GM20431 (cell line): ENCODE data around the gene ACTL6A.
"Not testable (repeated sequence)": the region's sequence is repeated elsewhere in the genome, so short reads cannot be mapped to it uniquely, and the experiment has no call there.

ENCODE experiments used
- in situ Hi-C: fragments of 300-500 bp; cut with MseI, MboI; formaldehyde crosslinking; loops from one replicate; pipeline ENCODE4 v1.15.0; 2020; ENCODE audit warnings: low sequenced_read_pairs; ENCODE audit not compliant: unreplicated experiment

Gene ACTL6A

DNA sequence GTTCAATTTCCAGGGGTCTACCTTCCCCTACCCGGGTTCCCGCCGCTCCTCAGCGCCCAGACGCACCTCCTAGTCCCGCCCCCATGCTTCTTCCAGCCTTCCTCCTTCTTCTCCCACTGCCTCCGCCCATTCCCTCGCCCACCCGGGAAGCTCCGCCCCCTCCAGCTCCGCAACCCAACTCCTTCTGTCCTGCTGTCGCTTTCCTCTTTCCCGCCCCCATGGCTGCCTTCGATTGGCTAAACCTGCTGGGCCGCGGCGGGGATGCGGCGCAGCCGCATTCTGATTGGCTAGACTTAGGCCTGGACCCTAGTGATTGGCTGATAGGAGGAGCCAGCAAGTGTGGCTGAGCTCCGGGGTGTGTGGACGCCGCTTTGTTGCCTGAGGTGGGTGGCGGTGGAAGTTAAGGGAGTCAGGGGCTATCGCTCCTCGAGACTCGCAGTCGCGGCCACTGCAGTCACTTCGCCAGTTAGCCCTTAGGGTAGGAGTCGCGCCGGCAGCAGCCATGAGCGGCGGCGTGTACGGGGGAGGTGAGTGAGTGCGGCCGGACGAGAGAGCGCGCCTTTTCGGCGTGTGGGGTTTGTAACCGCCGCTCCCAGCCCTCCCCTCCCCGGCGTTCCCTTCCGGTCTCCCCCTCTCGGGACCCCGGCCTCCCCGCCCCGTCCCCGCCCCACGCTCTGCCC lies at the start of gene ACTL6A:
TSS of gene ACTL6A (plus strand) at position 336 of the 680 bp plus-strand sequence. CDS start at position 503, 167 bp downstream.
- in situ Hi-C loops = loop anchor here (25.0 kb wide), 1 partner anchor 550 kb away; no protein-coding TSS in a partner anchor

DNA sequence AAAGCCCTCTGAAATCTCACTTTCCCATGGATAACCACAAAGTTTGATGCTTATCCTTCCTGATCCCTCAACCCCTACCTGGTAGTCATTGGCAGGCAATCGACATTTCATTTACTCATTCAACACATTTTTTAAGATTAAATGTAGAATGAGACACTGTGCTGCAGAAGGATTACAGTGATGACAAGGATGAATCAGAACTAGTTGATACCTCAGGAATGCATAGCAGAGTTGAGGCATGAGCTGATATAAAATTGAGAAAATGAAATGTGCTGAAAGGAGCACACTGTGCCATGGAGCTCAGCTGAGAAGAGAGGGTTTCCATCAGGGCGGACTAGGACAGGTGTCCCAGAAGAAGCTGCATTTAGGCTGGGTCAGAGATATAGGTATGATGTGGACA lies 48.9 kb upstream of the ACTL6A start:
- in situ Hi-C loops = no loop called here

DNA sequence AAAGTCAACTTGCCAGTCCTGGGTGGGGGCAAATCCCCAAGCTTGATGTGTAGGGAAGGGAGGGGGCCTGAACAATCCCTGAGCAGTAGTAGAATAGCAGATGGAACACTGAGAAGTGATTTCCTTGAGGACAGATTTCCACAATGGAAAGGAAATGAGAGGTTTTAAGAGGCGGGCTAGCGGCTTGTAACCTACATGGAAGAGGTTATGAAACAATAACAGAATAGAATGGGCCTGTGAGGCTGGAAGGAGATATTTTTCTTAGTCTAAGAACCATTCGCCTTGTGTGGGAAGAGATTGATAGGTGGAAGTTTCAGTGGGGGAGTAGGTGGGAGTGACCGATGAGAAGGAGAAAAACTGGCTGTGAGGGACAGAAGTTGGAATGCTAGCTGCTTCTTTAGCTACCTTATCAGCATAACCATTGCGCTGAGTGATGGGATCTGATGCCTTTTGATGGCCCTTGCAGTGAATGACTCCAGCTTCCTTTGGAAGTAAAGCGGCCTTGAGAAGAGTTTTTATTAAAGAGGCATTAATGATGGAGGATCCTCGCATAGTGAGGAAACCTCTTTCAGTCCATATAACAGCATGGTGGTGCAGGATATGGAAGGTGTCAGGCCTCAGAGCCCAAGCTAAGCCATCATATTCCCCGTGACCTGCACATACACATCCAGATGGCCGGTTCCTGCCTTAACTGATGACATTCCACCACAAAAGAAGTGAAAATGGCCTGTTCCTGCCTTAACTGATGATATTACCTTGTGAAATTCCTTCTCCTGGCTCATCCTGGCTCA lies 46.1 kb upstream of the ACTL6A start:
- in situ Hi-C loops = not testable (repeated sequence)

DNA sequence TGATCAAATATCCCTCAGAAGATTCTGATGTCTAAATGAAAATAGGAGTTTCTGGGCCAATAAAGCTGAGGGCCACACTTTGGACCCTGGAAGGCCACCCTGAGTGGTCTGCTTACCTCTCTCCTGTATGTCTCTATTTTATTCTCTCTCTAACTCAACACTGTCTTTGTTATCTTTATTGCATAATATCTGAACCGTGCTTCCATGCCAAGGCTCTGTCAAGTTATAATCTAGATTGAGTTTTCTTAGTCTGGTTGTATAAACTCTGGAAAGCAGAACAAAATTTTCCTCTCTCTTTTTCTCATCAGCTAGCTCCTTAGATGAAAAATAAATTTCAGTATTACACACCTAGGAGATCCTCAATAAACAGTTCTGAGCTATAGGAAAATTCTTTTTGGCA lies 36.2 kb upstream of the ACTL6A start:
- in situ Hi-C loops = no loop called here

DNA sequence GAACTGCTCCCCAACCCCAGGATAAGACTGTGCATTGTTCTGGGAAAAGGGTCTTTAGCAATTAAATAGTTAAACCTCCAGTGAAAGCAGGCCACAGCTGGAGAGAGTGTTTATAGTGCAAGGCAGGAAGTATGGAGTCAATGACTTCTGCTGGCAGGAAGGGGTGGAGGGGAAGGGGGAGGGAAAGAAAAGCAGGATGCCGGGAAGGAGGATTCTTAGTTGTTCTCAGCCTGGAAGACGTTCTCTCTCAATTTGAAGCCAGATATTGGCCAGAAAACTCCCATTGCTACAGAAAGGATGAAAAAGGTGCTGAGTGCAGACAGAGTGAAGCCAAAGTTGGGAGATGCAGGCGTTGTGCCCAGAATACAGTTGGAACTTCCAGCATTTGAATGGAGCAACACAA lies 35.7 kb upstream of the ACTL6A start:
- in situ Hi-C loops = no loop called here

DNA sequence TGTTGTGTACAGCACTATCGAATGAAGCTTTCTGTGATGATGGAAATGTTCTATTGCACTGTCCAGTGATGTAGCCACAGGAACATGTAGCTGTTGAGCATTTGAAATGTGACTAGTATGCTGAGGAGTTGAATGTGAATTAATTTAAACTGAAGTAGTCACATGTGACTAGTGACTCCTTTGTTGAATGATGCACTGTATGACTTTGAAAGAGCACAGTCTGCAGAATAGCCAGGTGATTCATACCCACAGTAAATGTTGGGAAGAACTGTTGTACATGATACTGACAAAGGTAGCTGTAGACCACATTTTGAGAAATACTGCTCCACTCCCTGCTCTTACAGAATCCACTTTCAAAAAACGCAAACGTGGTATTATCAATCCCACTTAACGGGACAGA lies 34.0 kb upstream of the ACTL6A start:
- in situ Hi-C loops = no loop called here

DNA sequence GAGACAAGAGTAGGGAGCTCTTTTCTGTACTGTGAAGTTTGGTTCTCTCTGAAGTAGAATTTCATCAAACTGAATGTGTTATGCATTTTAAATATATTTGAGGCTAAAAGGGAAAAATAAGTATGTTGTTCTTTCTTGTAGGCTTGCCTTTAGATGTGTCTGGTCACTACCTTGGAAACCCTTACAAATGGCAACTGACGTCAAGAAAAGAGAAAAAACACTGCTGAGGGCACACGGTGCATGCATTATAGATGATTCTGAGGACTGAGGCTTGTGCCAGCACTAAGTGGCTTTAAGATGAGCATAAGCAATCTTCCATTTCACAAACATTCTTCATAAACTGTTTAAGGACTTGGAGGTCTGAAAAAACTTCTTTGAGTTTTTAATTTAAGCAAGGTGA lies 31.1 kb upstream of the ACTL6A start:
- in situ Hi-C loops = no loop called here

DNA sequence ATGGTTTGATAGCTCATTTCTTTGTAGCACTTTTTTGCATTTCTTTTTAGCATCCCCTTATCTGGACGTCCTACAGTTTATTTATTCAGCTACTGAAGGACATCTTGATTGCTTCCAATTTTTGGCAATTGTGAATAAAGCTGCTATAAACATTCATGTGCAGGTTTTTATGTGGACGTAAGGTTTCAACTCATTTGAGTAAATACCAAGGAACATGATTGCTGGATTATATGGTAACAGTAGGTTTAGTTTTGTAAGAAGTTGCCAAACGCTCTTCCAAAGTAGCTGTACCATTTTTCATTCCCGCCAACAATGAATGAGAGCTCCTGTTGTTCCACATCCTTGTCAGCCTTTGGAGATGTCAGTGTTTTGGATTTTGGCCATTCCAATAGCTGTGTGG lies 29.5 kb upstream of the ACTL6A start:
- in situ Hi-C loops = no loop called here

DNA sequence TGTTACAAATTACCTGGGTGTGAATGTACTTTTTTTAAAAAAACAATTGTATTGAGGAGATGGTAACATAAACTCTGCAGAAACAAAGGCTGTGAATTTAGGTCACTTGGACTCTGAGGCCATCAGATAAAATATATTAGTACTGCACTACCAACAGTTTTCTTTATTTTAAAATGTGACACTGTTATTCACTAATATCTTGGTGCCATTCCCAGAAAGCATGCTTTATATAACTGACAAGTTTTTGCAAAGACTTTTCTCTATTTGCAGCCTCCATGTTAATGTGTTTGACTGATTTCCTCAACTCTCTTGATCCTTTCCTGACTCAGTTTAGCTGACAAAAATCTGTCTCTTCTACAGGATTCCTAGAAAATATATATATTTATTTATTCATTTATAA lies 26.5 kb upstream of the ACTL6A start:
- in situ Hi-C loops = no loop called here

DNA sequence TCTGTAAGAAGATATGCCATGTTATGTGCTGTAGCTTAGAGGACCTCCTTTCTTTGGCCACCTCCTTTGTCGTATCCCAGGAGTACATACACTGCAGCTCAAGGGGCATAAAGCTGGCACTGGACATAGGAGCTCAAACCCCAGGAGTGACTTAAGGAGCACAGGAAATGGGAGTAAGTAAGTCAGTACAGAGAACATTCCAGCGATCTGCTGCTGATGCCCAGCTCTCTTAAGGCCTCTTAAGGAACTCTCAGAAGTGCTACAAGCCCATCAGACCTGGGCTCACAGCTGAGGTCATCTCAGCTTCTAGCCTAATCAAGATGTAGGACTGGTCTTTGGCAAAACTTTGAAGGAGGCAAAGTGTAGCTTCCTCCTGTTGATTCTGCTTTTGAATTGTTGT lies 21.6 kb upstream of the ACTL6A start:
- in situ Hi-C loops = no loop called here

DNA sequence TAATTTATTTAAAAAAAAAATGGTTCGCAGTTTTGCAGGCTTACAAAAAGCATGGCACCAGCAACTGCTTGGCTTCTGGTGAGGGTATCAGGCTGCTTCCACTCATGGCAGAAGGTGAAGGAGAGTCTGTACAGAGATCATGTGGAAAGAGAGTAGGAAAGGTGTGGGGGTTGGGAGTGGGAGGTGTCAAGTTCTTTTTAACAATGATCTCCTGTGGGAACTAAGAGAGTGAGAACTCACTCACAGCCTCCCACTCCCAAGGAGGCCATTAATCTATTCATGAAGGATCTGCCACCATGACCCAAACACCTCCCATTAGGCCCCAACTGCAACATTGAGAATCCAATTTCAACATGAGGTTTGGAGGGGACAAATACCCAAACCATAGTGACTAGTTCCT lies 21.1 kb upstream of the ACTL6A start:
- in situ Hi-C loops = no loop called here

DNA sequence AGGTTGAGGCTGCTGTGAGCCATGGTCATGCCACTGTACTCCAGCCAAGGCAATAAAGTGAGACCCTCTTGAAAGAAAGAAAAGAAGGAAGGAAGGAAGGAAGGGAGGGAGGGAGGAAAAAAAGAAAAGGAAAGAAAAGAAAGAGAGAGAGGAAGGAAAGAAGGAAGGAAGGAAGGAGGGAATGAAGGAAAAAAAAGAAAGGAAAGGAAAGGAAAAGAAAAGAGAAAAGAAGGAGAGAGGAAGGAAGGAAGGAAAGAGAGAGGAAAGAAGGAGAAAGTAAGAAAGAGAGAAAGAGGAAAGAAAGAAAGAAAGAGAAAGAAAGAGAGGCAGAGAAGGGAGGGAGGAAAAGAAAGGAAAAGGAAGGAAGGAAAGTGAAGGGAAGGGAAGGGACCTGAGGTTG lies 20.4 kb upstream of the ACTL6A start:
- in situ Hi-C loops = no loop called here

DNA sequence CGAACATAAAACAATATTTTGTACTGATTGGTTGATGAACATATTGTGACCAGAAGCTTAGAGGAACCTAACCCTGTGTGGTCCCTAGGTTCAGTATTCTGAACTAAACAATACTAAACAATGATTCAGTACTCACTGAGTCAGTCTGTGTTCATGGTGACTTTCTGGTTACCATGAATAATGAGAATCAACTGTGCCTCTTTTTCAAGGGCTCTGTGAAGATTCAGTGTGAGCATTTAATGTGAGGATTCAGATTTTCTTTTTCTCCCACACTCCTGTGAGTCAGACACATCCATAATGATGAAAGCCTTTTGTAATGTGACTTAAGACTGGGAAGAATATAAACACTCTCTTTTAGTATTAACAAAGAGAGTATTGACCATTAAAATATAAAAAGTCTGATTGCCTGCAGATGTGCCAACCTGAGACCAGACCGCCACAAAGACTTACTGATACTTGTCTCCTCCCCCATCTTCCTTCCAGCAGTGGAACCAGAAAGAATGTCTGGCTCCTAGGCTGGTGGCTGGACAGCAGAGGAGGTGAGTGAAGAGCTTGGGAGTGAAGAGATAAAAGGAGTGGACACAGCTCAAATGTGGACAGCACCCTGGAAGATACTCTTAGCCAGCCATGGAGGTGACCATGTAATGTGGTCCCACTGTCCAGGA lies 17.6 kb upstream of the ACTL6A start:
- in situ Hi-C loops = no loop called here

DNA sequence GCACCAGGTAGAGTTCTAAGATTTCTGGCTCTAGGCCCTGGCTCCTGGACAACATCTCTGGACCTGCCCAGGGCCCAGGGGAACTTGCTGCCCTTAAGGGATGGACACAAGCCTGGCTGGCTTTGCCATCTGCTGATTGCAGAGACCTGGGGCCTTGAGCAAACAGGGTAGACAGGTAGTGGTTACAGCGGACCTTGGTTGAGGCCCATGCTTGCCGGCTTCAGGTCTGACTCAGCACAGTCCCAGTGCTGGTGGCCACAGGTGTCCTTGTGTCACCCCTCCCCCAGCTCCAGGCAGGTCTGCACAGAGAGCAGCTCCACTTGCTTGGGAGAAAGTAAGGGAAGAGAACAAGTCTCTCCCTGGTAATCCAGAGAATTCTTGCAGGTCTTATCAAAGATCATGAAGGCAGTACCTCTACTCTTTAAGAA lies 15.9 kb upstream of the ACTL6A start:
- in situ Hi-C loops = no loop called here

DNA sequence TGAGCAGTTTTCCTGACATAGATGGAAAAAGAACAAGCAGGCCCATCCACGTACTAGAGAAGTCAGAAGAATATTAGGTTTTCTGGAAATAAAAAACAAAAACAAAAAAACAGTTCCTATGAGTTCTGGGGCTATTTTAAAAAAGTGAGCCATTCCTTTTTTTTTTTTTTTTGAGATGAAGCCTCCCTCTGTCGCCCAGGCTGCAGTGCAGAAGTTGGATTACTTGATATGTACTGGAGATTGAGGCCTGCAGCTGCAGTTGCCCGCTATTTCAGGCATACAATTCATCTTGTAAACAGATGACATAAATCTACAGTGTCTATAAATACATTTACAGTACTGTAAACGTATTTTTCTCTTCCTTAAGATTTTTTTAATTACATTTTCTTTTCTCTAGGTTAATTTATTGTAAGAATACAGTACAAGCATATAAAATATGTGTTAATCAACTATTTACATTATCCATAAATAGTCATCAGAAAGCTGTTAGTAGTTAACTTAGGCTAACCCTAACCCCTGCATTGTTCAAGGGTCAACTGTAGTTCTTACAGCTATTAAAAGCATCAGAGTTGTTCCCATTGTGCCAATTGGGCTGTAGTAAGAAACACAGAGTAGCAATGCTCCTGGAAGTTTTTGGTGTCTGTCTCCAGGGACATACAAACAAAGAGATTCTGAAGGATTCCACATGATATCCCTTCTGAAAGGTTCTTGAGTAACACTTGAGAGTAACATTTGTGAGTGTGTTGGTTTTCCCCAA lies 11.2 kb upstream of the ACTL6A start:
- in situ Hi-C loops = loop anchor here (25.0 kb wide), 1 partner anchor 539 kb away; no protein-coding TSS in a partner anchor

DNA sequence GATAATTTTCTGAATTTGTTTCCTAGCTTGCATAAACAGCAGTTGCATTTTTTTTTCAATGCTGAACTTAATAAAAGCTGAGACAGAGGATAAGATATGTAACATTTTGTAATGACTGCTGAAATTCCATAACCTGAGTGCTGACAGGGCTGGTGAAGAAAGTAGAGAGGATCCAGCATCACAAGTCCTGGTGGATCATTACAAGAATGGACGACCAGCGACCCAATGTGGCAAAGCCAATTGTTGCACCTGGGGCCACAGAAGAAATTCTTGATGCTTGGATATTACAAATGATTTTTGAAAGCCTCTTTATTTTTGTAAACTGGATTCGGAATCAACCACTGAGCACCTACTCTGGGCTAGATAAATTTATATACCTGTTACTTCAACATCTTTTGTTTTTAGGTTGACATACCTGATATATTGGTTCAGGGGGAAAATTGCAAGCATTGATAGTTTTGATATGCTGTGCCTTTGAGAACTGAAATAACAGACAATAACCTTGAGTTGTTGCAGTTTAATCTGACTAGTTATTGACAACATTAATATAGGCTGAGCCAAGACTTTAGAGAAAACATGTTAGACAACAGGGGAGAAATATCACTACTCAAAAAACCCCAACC lies 3.9 kb upstream of the ACTL6A start:
- in situ Hi-C loops = loop anchor here (25.0 kb wide), 1 partner anchor 547 kb away; no protein-coding TSS in a partner anchor

DNA sequence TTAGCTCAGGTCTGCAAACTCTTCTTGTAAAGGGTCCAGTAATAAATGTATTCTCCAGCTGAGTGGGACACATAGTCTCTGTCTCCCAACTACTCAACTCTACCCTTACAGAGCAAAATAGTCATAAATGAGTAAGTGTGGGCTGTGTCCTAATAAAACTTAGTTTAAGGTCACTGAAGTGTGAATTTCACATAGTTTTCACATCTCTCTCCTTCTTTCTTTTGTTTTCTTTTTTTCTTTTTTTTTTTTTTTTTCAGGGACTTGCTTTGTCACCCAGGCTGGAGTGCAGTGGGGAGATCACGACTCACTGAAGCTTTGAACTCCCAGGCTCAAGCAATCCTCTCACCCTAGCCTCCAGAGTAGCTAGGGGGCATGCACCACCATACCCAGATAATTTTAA lies 1.9 kb upstream of the ACTL6A start:
- in situ Hi-C loops = loop anchor here (25.0 kb wide), 1 partner anchor 548 kb away; no protein-coding TSS in a partner anchor

DNA sequence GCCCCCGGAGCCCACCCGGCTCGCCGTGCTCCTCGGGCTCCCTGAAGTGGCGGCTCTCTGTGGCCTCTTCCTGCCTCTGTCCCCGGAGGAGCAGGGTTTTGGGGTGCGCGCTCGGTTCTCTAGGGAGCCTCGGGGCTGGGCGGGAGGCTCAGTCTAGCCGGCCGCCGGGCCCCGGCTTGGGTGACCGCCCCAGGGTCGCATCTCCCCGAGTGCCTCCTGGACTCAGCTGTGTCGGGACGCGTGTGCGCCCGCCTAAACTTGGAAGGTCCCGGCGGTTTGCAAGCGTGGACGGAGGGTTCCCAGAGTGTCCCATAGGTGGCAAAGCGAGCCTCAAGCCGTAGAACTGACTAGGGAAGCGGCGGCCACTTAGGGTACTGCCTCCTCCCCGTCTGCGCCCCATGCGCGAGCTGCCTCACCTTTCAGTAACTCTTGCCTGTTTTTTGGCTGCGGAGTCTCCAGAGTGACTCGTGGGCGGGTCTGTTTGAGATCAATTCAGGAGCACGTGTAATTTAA lies 601 bp downstream of the ACTL6A start:
- in situ Hi-C loops = loop anchor here (25.0 kb wide), 1 partner anchor 551 kb away; no protein-coding TSS in a partner anchor

DNA sequence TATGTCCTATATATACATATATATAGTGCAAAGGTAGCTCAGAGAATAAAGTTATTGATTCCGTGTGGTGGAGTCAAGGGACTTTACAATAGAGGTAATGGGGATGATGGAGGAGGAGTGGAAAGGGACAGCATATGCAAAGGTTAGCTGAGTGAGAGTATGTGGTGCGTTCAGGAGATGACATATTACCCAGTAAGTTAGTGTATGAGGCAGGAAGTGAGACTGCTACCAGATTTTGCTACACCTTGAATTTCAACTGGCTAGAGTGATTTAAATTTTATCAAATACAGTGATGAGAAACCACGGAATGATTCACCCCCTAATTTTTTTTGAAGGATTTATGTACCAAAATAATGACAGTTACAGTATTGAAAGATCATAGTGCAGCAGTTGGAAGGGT lies 2.8 kb downstream of the ACTL6A start:
- in situ Hi-C loops = loop anchor here (25.0 kb wide), 1 partner anchor 553 kb away; no protein-coding TSS in a partner anchor
